ENCODE results near the gene S100B. TPM values are rescaled to one million over a fixed set of nuclear protein-coding genes. Genes with fewer than 3 reads are reported as not detected.

S100B gene
- total RNA-seq, 1 donor: 1.4 TPM

- no peak overlapping the region for H2AFZ ChIP-seq (ENCODE audit: low read length)
- H3K27ac ChIP-seq (ENCODE audit: low read depth, low read length): no peak overlapping the region
- peaks cover 11% of the 10 kb centered on the region for H3K4me1 ChIP-seq (ENCODE audit: insufficient read depth, low read length)
- no peaks in the 10 kb centered on the region for H4K20me1 ChIP-seq (ENCODE audit: insufficient read depth, low read length)
- no peaks in the 10 kb centered on the region for H3K79me2 ChIP-seq (ENCODE audit: insufficient read depth, low read length)
- DNase-seq (ENCODE audit: insufficient read length, low spot score, missing footprints): peak; percentile 55
- no peaks in the 10 kb centered on the region for H3K36me3 ChIP-seq (ENCODE audit: insufficient read depth, low read length)
- H3K4me3 ChIP-seq (ENCODE audit: insufficient read depth, low read length): no peak overlapping the region
- no peak for TF ChIP-seq CTCF (IDR thresholded peaks at IDR 0.05; ENCODE audit: extremely low read depth, low read depth, low read length)
- H3K4me2 ChIP-seq (ENCODE audit: insufficient read depth, low read length): no peak overlapping the region
- peaks cover 6% of the 10 kb centered on the region for H3K27me3 ChIP-seq (ENCODE audit: insufficient read depth, low read length)
- H3K9me3 ChIP-seq (ENCODE audit: low read depth, low read length): no peaks in the 10 kb centered on the region
Observed at GRCh38 chr21:46603228-46603627, 1.7 kb downstream of the S100B start.

- Histone ChIP-seq H3K4me3 (ENCODE audit: insufficient read depth, low read length) (no peak overlapping the region), H3K36me3 (ENCODE audit: insufficient read depth, low read length) (no peaks in the 10 kb centered on the region), H3K79me2 (ENCODE audit: insufficient read depth, low read length) (no peaks in the 10 kb centered on the region), H3K9me3 (ENCODE audit: low read depth, low read length) (no peaks in the 10 kb centered on the region), H3K27ac (ENCODE audit: low read depth, low read length) (no peak overlapping the region), H3K27me3 (ENCODE audit: insufficient read depth, low read length) (no peaks in the 10 kb centered on the region), H4K20me1 (ENCODE audit: insufficient read depth, low read length) (no peaks in the 10 kb centered on the region), H2AFZ (ENCODE audit: low read length) (peak overlapping the region; percentile 31), H3K4me2 (ENCODE audit: insufficient read depth, low read length) (no peak overlapping the region), H3K4me1 (ENCODE audit: insufficient read depth, low read length) (peaks cover 11% of the 10 kb centered on the region)
- no peak for TF ChIP-seq CTCF (IDR thresholded peaks at IDR 0.05; ENCODE audit: extremely low read depth, low read depth, low read length)
- no peak for DNase-seq (ENCODE audit: insufficient read length, low spot score, missing footprints)
Observed at GRCh38 chr21:46600978-46601377, 3.9 kb downstream of the S100B start.

- no peak for TF ChIP-seq CTCF (IDR thresholded peaks at IDR 0.05; ENCODE audit: extremely low read depth, low read depth, low read length)
- no peaks in the 10 kb centered on the region for H3K9me3 ChIP-seq (ENCODE audit: low read depth, low read length)
- no peaks in the 10 kb centered on the region for H3K79me2 ChIP-seq (ENCODE audit: insufficient read depth, low read length)
- DNase-seq (ENCODE audit: insufficient read length, low spot score, missing footprints): no peak
- no peak overlapping the region for H3K4me2 ChIP-seq (ENCODE audit: insufficient read depth, low read length)
- no peak overlapping the region for H3K4me3 ChIP-seq (ENCODE audit: insufficient read depth, low read length)
- no peaks in the 10 kb centered on the region for H3K27me3 ChIP-seq (ENCODE audit: insufficient read depth, low read length)
- no peaks in the 10 kb centered on the region for H4K20me1 ChIP-seq (ENCODE audit: insufficient read depth, low read length)
- no peaks in the 10 kb centered on the region for H3K36me3 ChIP-seq (ENCODE audit: insufficient read depth, low read length)
- H3K4me1 ChIP-seq (ENCODE audit: insufficient read depth, low read length): peaks cover 11% of the 10 kb centered on the region
- H3K27ac ChIP-seq (ENCODE audit: low read depth, low read length): no peak overlapping the region
- no peak overlapping the region for H2AFZ ChIP-seq (ENCODE audit: low read length)
Observed at GRCh38 chr21:46600305-46600704, 4.6 kb downstream of the S100B start.

- TF ChIP-seq CTCF (IDR thresholded peaks at IDR 0.05; ENCODE audit: extremely low read depth, low read depth, low read length): no peak
- Histone ChIP-seq H4K20me1 (ENCODE audit: insufficient read depth, low read length) (no peaks in the 10 kb centered on the region), H3K4me1 (ENCODE audit: insufficient read depth, low read length) (peaks cover 11% of the 10 kb centered on the region), H3K79me2 (ENCODE audit: insufficient read depth, low read length) (no peaks in the 10 kb centered on the region), H3K27ac (ENCODE audit: low read depth, low read length) (peak overlapping the region; percentile 33), H3K4me2 (ENCODE audit: insufficient read depth, low read length) (peak overlapping the region; percentile 39), H3K9me3 (ENCODE audit: low read depth, low read length) (no peaks in the 10 kb centered on the region), H3K4me3 (ENCODE audit: insufficient read depth, low read length) (no peak overlapping the region), H3K27me3 (ENCODE audit: insufficient read depth, low read length) (no peaks in the 10 kb centered on the region), H3K36me3 (ENCODE audit: insufficient read depth, low read length) (no peaks in the 10 kb centered on the region), H2AFZ (ENCODE audit: low read length) (peak overlapping the region; percentile 32)
- DNase-seq (ENCODE audit: insufficient read length, low spot score, missing footprints): peak; percentile 94
Observed at GRCh38 chr21:46598581-46599572, 6.0 kb downstream of the S100B start.

All from osteoblast (primary cell).